AG04449 (cell line): ENCODE measurements around the gene KLHDC8B.
"Not testable (repeated sequence)": the region's sequence is repeated elsewhere in the genome, so short reads cannot be mapped to it uniquely, and the experiment has no call there.

ENCODE experiments used
- CTCF ChIA-PET: fragments of 350-600 bp; formaldehyde crosslinking; extraction: SDS; loops from one replicate; lab custom pipeline; 2021; ENCODE audit warnings: antibody characterized with exemption; lab: Yijun Ruan, JAX
- POLR2A ChIA-PET: fragments of 400-600, 350-600 bp; formaldehyde crosslinking; extraction: SDS; loops from one replicate; lab custom pipeline; 2020; ENCODE audit warnings: antibody characterized with exemption, inconsistent platforms; lab: Yijun Ruan, JAX
- DNase-seq: peaks from one replicate; pipeline ENCODE4 v3.0.0-alpha.2; 2010; ENCODE audit warnings: low read depth, low spot score
- H3K4me3 ChIP-seq: 2 replicates; pipeline ENCODE4 v1.5.1; 2011; ENCODE audit warnings: low read depth, mild to moderate bottlenecking, control low read depth, low read length
- TF ChIP-seq, protein P1 (sequence below): IDR thresholded peaks from one replicate; pipeline ENCODE4 v1.5.1; 2011; ENCODE audit warnings: mild to moderate bottlenecking, moderate library complexity, low read length, control low read depth, inconsistent platforms; ENCODE audit not compliant: insufficient read depth; ENCODE audit errors: missing control alignments

The KLHDC8B gene

DNA sequence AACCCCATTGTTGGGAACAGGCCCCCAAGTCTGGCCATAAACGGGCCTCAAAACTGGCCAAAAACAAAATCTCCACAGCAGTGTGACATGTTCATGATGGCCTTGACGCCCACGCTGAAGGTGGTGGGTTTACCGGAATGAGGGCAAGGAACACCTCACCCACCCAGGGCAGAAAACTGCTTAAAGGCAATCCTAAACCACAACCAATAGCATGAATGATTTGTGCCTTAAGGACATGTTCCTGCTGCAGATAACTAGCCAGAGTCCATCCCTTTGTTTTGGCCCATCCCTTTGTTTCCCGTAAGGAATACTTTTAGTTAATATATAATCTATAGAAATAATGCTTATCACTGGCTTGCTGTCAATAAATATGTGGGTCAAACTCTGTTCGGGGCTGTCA lies 47.7 kb downstream of the KLHDC8B start:
- no peak for DNase-seq
- TF ChIP-seq, protein P1, sequence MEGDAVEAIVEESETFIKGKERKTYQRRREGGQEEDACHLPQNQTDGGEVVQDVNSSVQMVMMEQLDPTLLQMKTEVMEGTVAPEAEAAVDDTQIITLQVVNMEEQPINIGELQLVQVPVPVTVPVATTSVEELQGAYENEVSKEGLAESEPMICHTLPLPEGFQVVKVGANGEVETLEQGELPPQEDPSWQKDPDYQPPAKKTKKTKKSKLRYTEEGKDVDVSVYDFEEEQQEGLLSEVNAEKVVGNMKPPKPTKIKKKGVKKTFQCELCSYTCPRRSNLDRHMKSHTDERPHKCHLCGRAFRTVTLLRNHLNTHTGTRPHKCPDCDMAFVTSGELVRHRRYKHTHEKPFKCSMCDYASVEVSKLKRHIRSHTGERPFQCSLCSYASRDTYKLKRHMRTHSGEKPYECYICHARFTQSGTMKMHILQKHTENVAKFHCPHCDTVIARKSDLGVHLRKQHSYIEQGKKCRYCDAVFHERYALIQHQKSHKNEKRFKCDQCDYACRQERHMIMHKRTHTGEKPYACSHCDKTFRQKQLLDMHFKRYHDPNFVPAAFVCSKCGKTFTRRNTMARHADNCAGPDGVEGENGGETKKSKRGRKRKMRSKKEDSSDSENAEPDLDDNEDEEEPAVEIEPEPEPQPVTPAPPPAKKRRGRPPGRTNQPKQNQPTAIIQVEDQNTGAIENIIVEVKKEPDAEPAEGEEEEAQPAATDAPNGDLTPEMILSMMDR: no peak
- CTCF ChIA-PET: interaction anchor here (1.0 kb wide), 1 partner anchor 15 kb away, joined by 3 read pairs; no protein-coding TSS in a partner anchor
- POLR2A ChIA-PET: no interaction called here
- H3K4me3 ChIP-seq: no peak overlapping the region

DNA sequence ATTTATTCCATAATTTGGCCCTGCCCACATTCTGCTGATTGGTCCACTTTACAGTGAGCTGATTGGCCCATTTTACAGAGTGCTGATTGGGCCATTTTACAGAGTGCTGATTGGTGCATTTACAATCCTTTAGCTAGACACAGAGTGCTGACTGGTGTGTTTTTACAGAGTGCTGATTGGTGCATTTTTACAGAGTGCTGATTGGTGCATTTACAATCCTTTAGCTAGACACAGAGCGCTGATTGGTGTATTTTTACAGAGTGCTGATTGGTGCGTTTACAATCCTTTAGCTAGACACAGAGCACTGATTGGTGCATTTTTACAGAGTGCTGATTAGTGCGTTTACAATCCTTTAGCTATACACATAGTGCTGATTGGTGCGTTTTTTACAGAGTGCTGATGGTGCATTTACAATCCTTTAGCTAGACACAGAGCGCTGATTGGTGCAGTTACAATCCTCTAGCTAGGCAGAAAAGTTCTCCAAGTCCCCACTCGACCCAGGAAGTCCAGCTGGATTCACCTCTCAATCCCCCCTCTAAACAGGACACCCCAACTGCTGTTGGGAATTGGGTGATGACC lies 49.7 kb downstream of the KLHDC8B start:
- DNase-seq, CTCF ChIA-PET, POLR2A ChIA-PET, H3K4me3 ChIP-seq: not testable (repeated sequence)

DNA sequence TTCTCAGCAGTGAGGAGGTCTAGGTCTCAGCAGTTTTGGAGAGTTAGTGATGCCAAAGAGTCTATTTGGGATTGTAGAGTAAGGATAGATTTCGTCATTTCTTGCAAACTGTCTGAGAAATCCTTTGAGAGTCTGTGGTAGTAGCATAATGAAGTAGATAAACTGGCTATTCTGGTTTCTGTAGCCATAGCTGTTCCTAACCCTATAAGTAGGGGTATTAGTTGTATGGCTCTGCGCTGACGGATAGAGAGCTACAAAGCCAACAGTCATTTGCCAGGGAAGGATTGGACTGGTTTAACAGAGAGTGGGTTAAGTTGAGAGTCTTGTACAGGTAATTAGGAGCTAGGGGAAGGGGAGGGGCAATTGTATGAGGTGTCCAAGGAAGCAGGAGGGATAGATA lies 50.6 kb downstream of the KLHDC8B start:
- TF ChIP-seq, protein P1: no peak
- ChIA-PET POLR2A (no interaction called here), CTCF (no interaction called here)
- no peak for DNase-seq
- no peak overlapping the region for H3K4me3 ChIP-seq
